K562 (cell line): ENCODE measurements around the gene PAQR6. TPM values are rescaled to one million over a fixed set of nuclear protein-coding genes. Genes with fewer than 3 reads are reported as not detected.

Source experiments
- ATAC-seq: fragments of 200-7000 bp; cut with Tn5 transposase; 3 replicates; pipeline ENCODE4 v1.9.1; 2020; ENCODE audit warnings: moderate library complexity
- BruUV-seq: library from RNA; stranded (reverse); fragments of 400-500 nt; replicated peaks from 2 replicates; lab custom pipeline; 2021; lab: Mats Ljungman, UMichigan
- CTCF ChIA-PET: fragments of 300-600 bp; formaldehyde crosslinking; extraction: SDS; loops from one replicate; lab custom pipeline; 2021; ENCODE audit warnings: low intra/inter-chr PET ratio; lab: Yijun Ruan, JAX
- POLR2A ChIA-PET: fragments of 300-600, 350-650 bp; sonication (Branson Sonifier 250); formaldehyde crosslinking; extraction: SDS; loops from one replicate; lab custom pipeline; 2021; ENCODE audit warnings: antibody characterized with exemption, inconsistent platforms; lab: Yijun Ruan, JAX
- DNase-seq, 4 experiments: peaks; one replicate each; pipeline versions ENCODE4 v3.0.0 to v3.0.0-alpha.2; 2011 to 2018; ENCODE audit warnings: low spot score in 3 of 4, mixed read lengths in 3 of 4; ENCODE audit errors: extremely low read depth in 1 of 4
- FAIRE-seq: peaks from 2 replicates; lab custom pipeline; 2011; peaks lifted over from hg19 to GRCh38; lab: Jason Lieb, UNC
- H2AFZ ChIP-seq: 2 replicates; pipeline ENCODE4 v1.6.0; 2011; ENCODE audit warnings: low read depth, low read length, control low read depth, inconsistent platforms
- H3K27ac ChIP-seq: fragments of 200-600 bp; 3 replicates; pipeline ENCODE4 v1.8.0; 2011; ENCODE audit warnings: low read depth, mild to moderate bottlenecking, control low read depth, inconsistent platforms, low read length, moderate library complexity, mixed read lengths; ENCODE audit errors: extremely low read depth
- H3K27me3 ChIP-seq, 2 experiments: fragments of 300-600 bp in 1 of 2; 2 replicates in 1 of 2; 3 replicates in 1 of 2; pipeline versions ENCODE4 v1.6.0 to v1.8.0; 2011; ENCODE audit warnings: inconsistent platforms in 2 of 2, low read length in 2 of 2, mild to moderate bottlenecking in 1 of 2, mixed read lengths in 1 of 2, moderate library complexity in 1 of 2; ENCODE audit not compliant: control insufficient read depth in 2 of 2, insufficient read depth in 2 of 2
- H3K36me3 ChIP-seq: fragments of 300-600 bp; 3 replicates; pipeline ENCODE4 v1.8.0; 2011; ENCODE audit warnings: mild to moderate bottlenecking, low read length, inconsistent platforms; ENCODE audit not compliant: control insufficient read depth, insufficient read depth
- H3K4me1 ChIP-seq, 2 experiments: fragments of 200-600 bp in 1 of 2; replicated peaks in 1 of 2; 2 replicates in 1 of 2; 3 replicates in 1 of 2; pipeline versions ENCODE4 v1.5.1 to v1.8.0; 2011; ENCODE audit warnings: inconsistent platforms in 2 of 2, low read length in 2 of 2, mild to moderate bottlenecking in 1 of 2, mixed read lengths in 1 of 2, moderate library complexity in 1 of 2; ENCODE audit not compliant: control insufficient read depth in 2 of 2, insufficient read depth in 2 of 2
- H3K4me2 ChIP-seq: 2 replicates; pipeline ENCODE4 v1.6.1; 2011; ENCODE audit warnings: low read length, control low read depth, inconsistent platforms, mixed read lengths; ENCODE audit not compliant: insufficient read depth
- H3K4me3 ChIP-seq: fragments of 200-600 bp; sonication (generic), shearing (Covaris generic); 2 replicates; pipeline ENCODE4 v1.5.1; 2016; ENCODE audit warnings: control low read depth, inconsistent platforms
- H3K79me2 ChIP-seq: fragments of 200-600 bp; 3 replicates; pipeline ENCODE4 v1.8.0; 2011; ENCODE audit warnings: low read length, inconsistent platforms; ENCODE audit not compliant: control insufficient read depth, insufficient read depth
- H3K9ac ChIP-seq, 2 experiments: 2 replicates each; pipeline versions ENCODE4 v1.6.0 to v1.6.1; 2011; ENCODE audit warnings: low read depth in 2 of 2, low read length in 2 of 2, control low read depth in 1 of 2, inconsistent platforms in 1 of 2, mild to moderate bottlenecking in 1 of 2, mixed read lengths in 1 of 2; ENCODE audit not compliant: insufficient read depth in 1 of 2
- H3K9me1 ChIP-seq: one replicate; pipeline ENCODE4 v1.6.0; 2011; ENCODE audit warnings: inconsistent platforms, mild to moderate bottlenecking, low read length, moderate library complexity; ENCODE audit not compliant: control insufficient read depth, insufficient read depth
- H3K9me3 ChIP-seq: replicated peaks from 2 replicates; pipeline ENCODE4 v1.5.1; 2011; ENCODE audit warnings: low read depth, low read length, inconsistent platforms; ENCODE audit not compliant: control insufficient read depth, insufficient read depth
- H4K20me1 ChIP-seq: replicated peaks from 2 replicates; pipeline ENCODE4 v1.6.1; 2011; ENCODE audit warnings: low read length, inconsistent platforms, mixed read lengths; ENCODE audit not compliant: control insufficient read depth, insufficient read depth
- BRD4 ChIP-seq: fragments of 200-600 bp; sonication (generic); IDR thresholded peaks from 2 replicates; pipeline ENCODE4 v1.6.1; 2017; ENCODE audit warnings: inconsistent platforms
- BRF2 ChIP-seq: IDR thresholded peaks from 3 replicates; pipeline ENCODE4 v1.6.1; 2011; ENCODE audit warnings: borderline replicate concordance, mild to moderate bottlenecking; ENCODE audit not compliant: insufficient read length, insufficient read depth
- HDGF ChIP-seq: fragments of 450-650 bp; IDR thresholded peaks from 2 replicates; pipeline ENCODE4 v1.6.1; 2016
- PML ChIP-seq: IDR thresholded peaks from 2 replicates; pipeline ENCODE4 v1.6.1; 2012; ENCODE audit warnings: low read length, inconsistent platforms
- TAF15 ChIP-seq: fragments of 200-400 bp; formaldehyde crosslinking; IDR thresholded peaks from 2 replicates; pipeline ENCODE4 v1.6.1; 2017; ENCODE audit warnings: mild to moderate bottlenecking, low read depth, low read length, moderate library complexity
- TAL1 ChIP-seq: fragments of 450-650 bp; IDR thresholded peaks from 2 replicates; pipeline ENCODE4 v1.6.1; 2016; ENCODE audit warnings: mild to moderate bottlenecking
- UBTF ChIP-seq, 2 experiments: IDR thresholded peaks; 2 replicates each; pipeline ENCODE4 v1.6.1; 2012; ENCODE audit warnings: improper control_type of control experiment in 2 of 2, low read depth in 2 of 2, low read length in 2 of 2, borderline replicate concordance in 1 of 2
- WGBS: fragments of 100-300 bp; shearing (Covaris generic); methylation state at CpG from one replicate; pipeline ENCODE4 v1.1.6; 2016; ENCODE audit warnings: low coverage, mixed read lengths; ENCODE audit not compliant: insufficient coverage; ENCODE audit errors: missing lambda C conversion rate; 5-methylcytosine and 5-hydroxymethylcytosine counted together
- in situ Hi-C: fragments of 300-500 bp; cut with MboI; formaldehyde crosslinking; loops from 4 replicates; pipeline ENCODE4 v1.15.0; 2018; ENCODE audit warnings: inconsistent platforms, mixed read lengths
- intact Hi-C: fragments of 100-400 bp; cut with micrococcal nuclease; formaldehyde crosslinking; loops from 2 replicates; pipeline ENCODE4 v1.14.2; 2022
- polyA plus RNA-seq, 8 experiments: library from polyadenylated mRNA; depleted of rRNA in 4 of 8; stranded (reverse) in 5 of 8; unstranded in 3 of 8; fragments of >200 nt; fragmentation: Nextera tagmentation in 2 of 8; fragmentation: Illumina TruSeq in 1 of 8; extraction: Ambion mirVana in 2 of 8; extraction: Trizol in 1 of 8; gene quantifications; 2 replicates each; pipeline versions ENCODE4 v1.2.1 to v1.2.3, GENCODE V29; 2011 to 2014; ENCODE audit warnings: inconsistent platforms in 1 of 8, missing spikeins in 1 of 8
- total RNA-seq, 7 experiments: library from RNA; depleted of rRNA in 6 of 7; stranded (reverse); fragments of >200 nt in 6 of 7; fragmentation: Illumina TruSeq in 2 of 7; extraction: Trizol in 2 of 7; gene quantifications; 2 replicates each; pipeline versions ENCODE4 v1.2.1 to v1.2.3, GENCODE V29; 2011 to 2021; ENCODE audit warnings: low replicate concordance in 1 of 7
- TF ChIP-seq, protein P1 (sequence below), 2 experiments: IDR thresholded peaks in 1 of 2; conservative IDR thresholded peaks in 1 of 2; 2 replicates each; pipeline ENCODE4 v1.6.1; 2016; ENCODE audit warnings: low read depth in 2 of 2, mild to moderate bottlenecking in 1 of 2, missing compliant biosample characterization in 1 of 2, missing genetic modification characterization in 1 of 2, moderate library complexity in 1 of 2

PAQR6 gene
- total and polyA plus RNA-seq, 9 of the 15 experiments (the other 6 are each of a cell fraction or from before 2014, with no cell fraction given): 0.07 to 1.8 (median 0.62) TPM

GRCh38 chr1:156226782-156227181 lies 21.1 kb downstream of the PAQR6 start:
- ChIA-PET CTCF (interaction anchor here (2.4 to 3.6 kb wide), 2 partner anchors 81 to 86 kb away, joined by 13 to 44 read pairs; no protein-coding TSS in a partner anchor), POLR2A (interaction anchor here (1.1 kb wide), 1 partner anchor 10 kb away, joined by 3 read pairs; no protein-coding TSS in a partner anchor)
- BruUV-seq: no TSS peak
- in situ Hi-C loops: no loop called here
- intact Hi-C loops: loop anchor here (2.0 to 5.0 kb wide), 2 partner anchors 80 to 129 kb away; no protein-coding TSS in a partner anchor
- Histone ChIP-seq H3K4me2 (no peak overlapping the region), H4K20me1 (no peaks in the 10 kb centered on the region), H3K9me1 (no peaks in the 10 kb centered on the region), H3K36me3 (peaks cover 36% of the 10 kb centered on the region; the same call in 2 of the 3 replicates), H3K4me3 (no peak overlapping the region), H3K9ac (no peak overlapping the region), H3K27ac (no peak overlapping the region), H3K9me3 (no peaks in the 10 kb centered on the region), H3K79me2 (no peaks in the 10 kb centered on the region), H3K4me1 (peaks cover 3 to 7% of the 10 kb centered on the region in 2 experiments; a peak in 3 of 5 replicates), H2AFZ (no peak overlapping the region), H3K27me3 (no peaks in the 10 kb centered on the region)
- DNase-seq (no peak), ATAC-seq (no peak), FAIRE-seq (no peak)
- TF ChIP-seq HDGF: no peak
- TF ChIP-seq BRF2: no peak
- no peak for TF ChIP-seq PML
- TF ChIP-seq, protein P1, sequence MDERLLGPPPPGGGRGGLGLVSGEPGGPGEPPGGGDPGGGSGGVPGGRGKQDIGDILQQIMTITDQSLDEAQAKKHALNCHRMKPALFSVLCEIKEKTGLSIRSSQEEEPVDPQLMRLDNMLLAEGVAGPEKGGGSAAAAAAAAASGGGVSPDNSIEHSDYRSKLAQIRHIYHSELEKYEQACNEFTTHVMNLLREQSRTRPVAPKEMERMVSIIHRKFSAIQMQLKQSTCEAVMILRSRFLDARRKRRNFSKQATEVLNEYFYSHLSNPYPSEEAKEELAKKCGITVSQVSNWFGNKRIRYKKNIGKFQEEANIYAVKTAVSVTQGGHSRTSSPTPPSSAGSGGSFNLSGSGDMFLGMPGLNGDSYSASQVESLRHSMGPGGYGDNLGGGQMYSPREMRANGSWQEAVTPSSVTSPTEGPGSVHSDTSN (CRISPR knock-in tag; IDR thresholded peaks at IDR 0.05; ENCODE audit: low read depth): no peak
- TF ChIP-seq, protein P1 (tag; conservative IDR thresholded peaks at IDR 0.05; ENCODE audit: low read depth): no peak
- no peak for TF ChIP-seq BRD4
- TF ChIP-seq UBTF (IDR thresholded peaks at IDR 0.05; ENCODE audit: borderline replicate concordance in 1 of 2, low read depth in 2 of 2, low read length in 2 of 2): no peak
- no peak for TF ChIP-seq TAL1
- no peak for TF ChIP-seq TAF15
- 98% methylated on average over 3 of the region's 4 CpGs for whole genome bisulfite sequencing
